Right lobe of liver (tissue), 4 donors: ENCODE measurements around the gene CPA1.
"Not testable (repeated sequence)": the region's sequence is repeated elsewhere in the genome, so short reads cannot be mapped to it uniquely, and the experiment has no call there.

Experiments
- CTCF ChIP-seq, 4 donors: fragments of 200-600 bp in 3 of 4; fragments of 450-650 bp in 1 of 4; IDR thresholded peaks; one replicate each; pipeline versions ENCODE4 v1.5.1 to v1.8.0; 2016 to 2022; ENCODE audit warnings: antibody characterized with exemption in 4 of 4, mild to moderate bottlenecking in 2 of 4
- POLR2A ChIP-seq: fragments of 450-650 bp; IDR thresholded peaks from one replicate; pipeline ENCODE4 v1.6.1; 2017; ENCODE audit warnings: antibody characterized with exemption, mild to moderate bottlenecking
- donor health status: DM: no; HTN: no; CAD: no.
- donor health status: DM: no; HTN: no; CAD: no.
- donor health status: DM: no; HTN: yes; CAD: no.

GRCh38 chr7:130376461-130376860 is 3.8 kb upstream of the CPA1 start:
- not testable (repeated sequence) for TF ChIP-seq CTCF (IDR thresholded peaks at IDR 0.05); POLR2A
